Heart left ventricle (tissue), 16 donors: ENCODE measurements around the gene USP2. TPM values are rescaled to one million over a fixed set of nuclear protein-coding genes. Genes with fewer than 3 reads are reported as not detected.

Source experiments
- ATAC-seq, 4 donors: fragments of 200-7000 bp; cut with Tn5 transposase; one replicate each; pipeline ENCODE4 v1.9.1; 2020 to 2022; ENCODE audit warnings: moderate library complexity in 4 of 4, mild to moderate bottlenecking in 3 of 4, moderate number of reproducible peaks in 1 of 4
- DNase-seq, 5 donors: peaks; one replicate each; pipeline ENCODE4 v3.0.0-alpha.2; 2020
- H3K27ac ChIP-seq, 12 donors: fragments of 200-600 bp; sonication (generic) in 4 of 12; one replicate each; pipeline versions ENCODE4 v1.5.0 to v1.8.0; 2016 to 2022; ENCODE audit warnings: mild to moderate bottlenecking in 2 of 12
- H3K27me3 ChIP-seq, 9 donors: fragments of 200-600 bp; sonication (generic) in 2 of 9; one replicate each; pipeline versions ENCODE4 v1.5.1 to v1.8.0; 2016 to 2022; ENCODE audit warnings: mild to moderate bottlenecking in 3 of 9
- H3K36me3 ChIP-seq, 9 donors: fragments of 200-600 bp; sonication (generic) in 2 of 9; one replicate each; pipeline versions ENCODE4 v1.5.0 to v1.8.0; 2018 to 2022; ENCODE audit warnings: mild to moderate bottlenecking in 2 of 9
- H3K4me1 ChIP-seq, 12 donors: fragments of 200-600 bp; sonication (generic) in 4 of 12; one replicate each; pipeline versions ENCODE4 v1.5.0 to v1.8.0; 2016 to 2022; ENCODE audit warnings: mild to moderate bottlenecking in 3 of 12
- H3K4me3 ChIP-seq, 12 donors: fragments of 200-600 bp; sonication (generic) in 4 of 12; one replicate each; pipeline versions ENCODE4 v1.5.0 to v1.8.0; 2017 to 2022; ENCODE audit warnings: mild to moderate bottlenecking in 9 of 12, moderate library complexity in 4 of 12
- H3K9me3 ChIP-seq, 12 donors: fragments of 200-600 bp; sonication (generic) in 4 of 12; one replicate each; pipeline versions ENCODE4 v1.5.0 to v1.8.0; 2016 to 2022; ENCODE audit warnings: mild to moderate bottlenecking in 1 of 12
- CTCF ChIP-seq, 12 donors: fragments of 200-600 bp; sonication (generic) in 4 of 12; IDR thresholded peaks; one replicate each; pipeline versions ENCODE4 v1.5.0 to v1.8.0; 2018 to 2022; ENCODE audit warnings: antibody characterized with exemption in 12 of 12, mild to moderate bottlenecking in 5 of 12
- POLR2A ChIP-seq, 2 donors: fragments of 450-650 bp; IDR thresholded peaks; one replicate each; pipeline ENCODE4 v1.6.1; 2017; ENCODE audit warnings: antibody characterized with exemption in 2 of 2, mild to moderate bottlenecking in 2 of 2, moderate library complexity in 2 of 2
- WGBS, 4 donors: extraction: QIAGEN DNeasy Blood & Tissue Kit in 2 of 4; methylation state at CpG; one replicate each; pipeline versions ENCODE4 v1.1.5 to v1.1.7; 2013 to 2018; 5-methylcytosine and 5-hydroxymethylcytosine counted together
- intact Hi-C, 10 donors: fragments of 100-400 bp; cut with DNase I; formaldehyde crosslinking; loops; one replicate each; pipeline versions ENCODE4 v1.11.1 to v1.14.2; 2022
- polyA plus RNA-seq, 2 donors: library from polyadenylated mRNA; stranded (reverse); fragments of 200-250 nt; gene quantifications; one replicate each; pipeline ENCODE4 v1.2.3, GENCODE V29; 2013
- total RNA-seq, 9 donors: library from RNA; depleted of rRNA in 2 of 9; stranded (reverse); fragments of >200 nt in 2 of 9; fragmentation: NEBNext Ultra II Directional in 3 of 9; extraction: Animal tissue kit (Norgen Biotek cat#: 25700) in 3 of 9; gene quantifications; one replicate each; pipeline versions ENCODE4 v1.1.0 to v1.2.4, GENCODE V29; 2016 to 2023
- donor health status: ischemic (EF 13 %, LVEDD 7.1; RV severe dilation, severe dysfunction).
- donor health status: healthy with polysubstance abuse.
- donor health status: DM: no; HTN: yes; CAD: no.
- donor health status: DM: no; HTN: no; CAD: no.
- donor health status: ischemic (EF 25% LVEDD 6.9; RV normal size, moderate dysfunction).
- donor health status: ischemic (EF 25% LVEDD 5.7; RV mildly dilated, moderate dysfunction).
- donor health status: healthy.
- donor health status: DM: yes; HTN: yes; CAD: no.
- donor health status: ischemic (EF 35%, LVEDD 5.7; RV mildly dilated, moderate dysfunction).
- donor health status: nonischemic (EF 11% LVEDD 7.7; RV severe dilation, severe dysfunction).
- donor health status: DM: yes; HTN: yes; CAD: no.
- donor health status: PGD.
- donor health status: ischemic (EF 29% LVEDD 5.4; RV normal size, mild dysfunction).
- donor health status: nonischemic (EF 23%, LVEDD 6.1; RV moderate dilation, normal function).

USP2 gene
- total and polyA plus RNA-seq, 11 donors, result 53.7 to 138 (median 108) TPM

GRCh38 chr11:119363851-119364590 lies 17.5 kb downstream of the USP2 start:
- H3K9me3 ChIP-seq, result no peaks in the 10 kb centered on the region
- peak overlapping the region; percentile 81 to 100 (median 94) for H3K27ac ChIP-seq
- TF ChIP-seq CTCF (IDR thresholded peaks at IDR 0.05) (no peak), POLR2A (IDR thresholded peaks at IDR 0.05) (peak; percentile 92 to 93)
- H3K36me3 ChIP-seq, result peaks cover 0 to 13% (median 7%) of the 10 kb centered on the region in 9 donors
- H3K4me3 ChIP-seq, result peak overlapping the region; percentile 16 to 80 (median 60)
- DNase-seq, result peak; percentile 67 to 84 (median 78)
- peaks cover 0 to 34% (median 0%) of the 10 kb centered on the region in 9 donors for H3K27me3 ChIP-seq
- whole genome bisulfite sequencing, 4 donors, result 2 to 8% (median 4%) methylated on average over 12 to 88 of the region's 88 CpGs
- H3K4me1 ChIP-seq, result peaks cover 0 to 80% (median 56%) of the 10 kb centered on the region in 12 donors
- peak in 3 of 4 donors; percentile 25 to 63 (median 53) for ATAC-seq
- intact Hi-C loops, result no loop called here

- DNase-seq (peak in 2 of 5 donors; percentile 64 to 70), ATAC-seq (peak in 3 of 4 donors; percentile 18 to 40 (median 25))
- Histone ChIP-seq H3K9me3 (no peaks in the 10 kb centered on the region), H3K27me3 (peaks cover 0 to 34% (median 0%) of the 10 kb centered on the region in 9 donors), H3K4me3 (peak overlapping the region; percentile 16 to 80 (median 60)), H3K27ac (peak overlapping the region; percentile 81 to 100 (median 94)), H3K36me3 (peaks cover 0 to 20% (median 14%) of the 10 kb centered on the region in 9 donors), H3K4me1 (peaks cover 0 to 75% (median 49%) of the 10 kb centered on the region in 12 donors)
- 27 to 42% (median 32%) methylated on average over 31 to 44 of the region's 44 CpGs for WGBS, 4 donors
- no peak for TF ChIP-seq POLR2A (IDR thresholded peaks at IDR 0.05)
- TF ChIP-seq CTCF (IDR thresholded peaks at IDR 0.05), result no peak
- intact Hi-C loops, result no loop called here
These were observed 18.2 kb downstream of the USP2 start for GRCh38 chr11:119363081-119363850.

- H3K4me3 ChIP-seq, result peak overlapping the region; percentile 16 to 80 (median 60)
- 42 to 71% (median 60%) methylated on average over 1 to 5 of the region's 5 CpGs for WGBS, 4 donors
- peaks cover 0 to 34% (median 0%) of the 10 kb centered on the region in 9 donors for H3K27me3 ChIP-seq
These were observed 18.8 kb downstream of the USP2 start for GRCh38 chr11:119362741-119363080.

More at GRCh38 chr11:119362741-119363080, 18.8 kb downstream of the USP2 start:
- peaks cover 0 to 26% (median 20%) of the 10 kb centered on the region in 9 donors for H3K36me3 ChIP-seq
- no peaks in the 10 kb centered on the region for H3K9me3 ChIP-seq
- intact Hi-C loops, result no loop called here
- DNase-seq, result no peak
- TF ChIP-seq POLR2A (IDR thresholded peaks at IDR 0.05) (no peak), CTCF (IDR thresholded peaks at IDR 0.05) (no peak)
- ATAC-seq, result no peak
- H3K27ac ChIP-seq, result peak overlapping the region; percentile 81 to 100 (median 94)
- H3K4me1 ChIP-seq, result peaks cover 0 to 73% (median 43%) of the 10 kb centered on the region in 12 donors
